GM12801 (cell line): ENCODE data around the gene TBC1D5.

Source experiments
- TF ChIP-seq, protein P1 (sequence below): IDR thresholded peaks from one replicate; pipeline ENCODE4 v1.5.1; 2011; ENCODE audit warnings: control low read depth; ENCODE audit not compliant: insufficient read length; ENCODE audit errors: extremely low read depth

The TBC1D5 gene

GRCh38 chr3:17420668-17421067, 321.8 kb downstream of the TBC1D5 start:
- TF ChIP-seq, protein P1, sequence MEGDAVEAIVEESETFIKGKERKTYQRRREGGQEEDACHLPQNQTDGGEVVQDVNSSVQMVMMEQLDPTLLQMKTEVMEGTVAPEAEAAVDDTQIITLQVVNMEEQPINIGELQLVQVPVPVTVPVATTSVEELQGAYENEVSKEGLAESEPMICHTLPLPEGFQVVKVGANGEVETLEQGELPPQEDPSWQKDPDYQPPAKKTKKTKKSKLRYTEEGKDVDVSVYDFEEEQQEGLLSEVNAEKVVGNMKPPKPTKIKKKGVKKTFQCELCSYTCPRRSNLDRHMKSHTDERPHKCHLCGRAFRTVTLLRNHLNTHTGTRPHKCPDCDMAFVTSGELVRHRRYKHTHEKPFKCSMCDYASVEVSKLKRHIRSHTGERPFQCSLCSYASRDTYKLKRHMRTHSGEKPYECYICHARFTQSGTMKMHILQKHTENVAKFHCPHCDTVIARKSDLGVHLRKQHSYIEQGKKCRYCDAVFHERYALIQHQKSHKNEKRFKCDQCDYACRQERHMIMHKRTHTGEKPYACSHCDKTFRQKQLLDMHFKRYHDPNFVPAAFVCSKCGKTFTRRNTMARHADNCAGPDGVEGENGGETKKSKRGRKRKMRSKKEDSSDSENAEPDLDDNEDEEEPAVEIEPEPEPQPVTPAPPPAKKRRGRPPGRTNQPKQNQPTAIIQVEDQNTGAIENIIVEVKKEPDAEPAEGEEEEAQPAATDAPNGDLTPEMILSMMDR, result no peak

DNA sequence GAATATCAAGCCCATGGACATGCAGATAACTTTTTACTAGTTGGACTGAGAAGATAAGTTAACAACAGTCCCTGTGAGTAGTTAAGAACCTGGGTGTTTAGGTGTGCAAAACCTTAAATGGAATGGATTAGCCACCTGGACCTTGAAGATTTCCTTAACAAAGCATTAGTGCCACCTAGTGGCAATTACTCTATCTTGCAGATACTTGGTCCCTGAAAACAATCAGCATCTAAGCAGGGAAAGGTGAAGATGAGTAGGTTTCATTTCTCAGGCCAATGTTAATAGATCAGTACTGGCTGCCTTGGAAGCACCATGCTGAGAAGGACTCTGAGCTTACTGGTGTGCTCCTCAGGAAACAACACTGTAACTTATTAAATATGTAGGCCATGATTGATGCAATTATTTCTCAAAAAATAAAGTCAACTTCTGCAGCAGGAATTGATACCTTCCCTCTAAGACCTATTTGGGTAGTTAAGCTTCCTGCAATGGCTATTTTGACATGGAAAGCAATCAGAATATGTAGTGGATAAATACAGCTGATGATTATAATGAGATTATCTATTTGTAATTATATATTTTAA, 329.4 kb downstream of the TBC1D5 start:
- TF ChIP-seq, protein P1, result no peak

GRCh38 chr3:17411157-17411877, 331.1 kb downstream of the TBC1D5 start:
- TF ChIP-seq, protein P1, result no peak

GRCh38 chr3:17407576-17407975, 334.9 kb downstream of the TBC1D5 start:
- TF ChIP-seq, protein P1, result no peak

DNA sequence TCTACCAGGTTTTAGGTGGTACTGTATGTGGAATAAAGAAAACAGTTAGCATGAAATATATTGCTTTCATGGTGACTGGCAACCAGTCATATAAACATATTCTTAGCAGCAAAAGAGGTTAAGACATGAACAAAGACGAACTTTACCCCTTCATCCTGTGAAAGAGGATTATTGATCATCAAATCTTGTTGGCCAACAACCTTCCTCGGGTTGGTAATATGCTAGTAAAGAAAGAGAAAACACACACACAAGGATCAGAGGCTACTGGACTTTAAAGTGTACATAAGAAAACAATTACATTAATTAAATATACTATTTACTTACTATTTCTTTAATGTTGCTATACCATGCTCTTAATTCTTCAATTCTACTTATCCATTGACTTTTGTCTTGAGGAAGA, 337.9 kb downstream of the TBC1D5 start:
- TF ChIP-seq, protein P1, result no peak

GRCh38 chr3:17402442-17402841, 340.0 kb downstream of the TBC1D5 start:
- TF ChIP-seq, protein P1, result no peak

DNA sequence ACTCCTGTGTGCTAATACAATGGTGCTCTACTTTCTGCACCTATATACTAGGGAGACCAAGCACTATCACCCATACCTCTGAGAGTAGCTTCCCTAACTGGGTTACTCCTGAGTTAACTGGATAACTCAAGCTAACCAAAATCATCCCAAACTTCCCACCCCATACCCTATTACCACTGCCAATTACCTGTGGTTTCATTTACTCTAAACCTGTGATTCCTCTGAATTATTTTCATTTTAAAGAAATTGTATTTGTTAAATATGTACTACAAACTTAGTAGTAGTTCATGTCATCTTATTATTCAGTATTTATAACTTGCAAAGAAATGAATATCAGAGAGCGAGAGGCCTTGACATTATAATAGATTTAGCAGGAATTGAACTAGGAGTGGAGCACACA, 340.5 kb downstream of the TBC1D5 start:
- TF ChIP-seq, protein P1, result no peak
